Adipose tissue (tissue), 3 donors: ENCODE data around the gene MRGPRD. TPM values are rescaled to one million over a fixed set of nuclear protein-coding genes. Genes with fewer than 3 reads are reported as not detected.

ENCODE experiments used
- H3K27ac ChIP-seq: one replicate; pipeline ENCODE4 v1.5.1; 2013; ENCODE audit warnings: low read depth, low read length
- WGBS, 3 donors: extraction: QIAGEN DNeasy Blood & Tissue Kit; methylation state at CpG; one replicate each; pipeline ENCODE4 v1.1.7; 2013; 5-methylcytosine and 5-hydroxymethylcytosine counted together
- polyA plus RNA-seq, 3 donors: library from polyadenylated mRNA; stranded (reverse); fragments of 200-250 nt; gene quantifications; one replicate each; pipeline ENCODE4 v1.2.3, GENCODE V29; 2013
- donor health status: healthy with polysubstance abuse.
- donor health status: Bipolar disorder and iron deficiency.
- donor health status: healthy.

MRGPRD gene
- polyA plus RNA-seq, 3 donors: 0.07 TPM; not detected in 2

DNA sequence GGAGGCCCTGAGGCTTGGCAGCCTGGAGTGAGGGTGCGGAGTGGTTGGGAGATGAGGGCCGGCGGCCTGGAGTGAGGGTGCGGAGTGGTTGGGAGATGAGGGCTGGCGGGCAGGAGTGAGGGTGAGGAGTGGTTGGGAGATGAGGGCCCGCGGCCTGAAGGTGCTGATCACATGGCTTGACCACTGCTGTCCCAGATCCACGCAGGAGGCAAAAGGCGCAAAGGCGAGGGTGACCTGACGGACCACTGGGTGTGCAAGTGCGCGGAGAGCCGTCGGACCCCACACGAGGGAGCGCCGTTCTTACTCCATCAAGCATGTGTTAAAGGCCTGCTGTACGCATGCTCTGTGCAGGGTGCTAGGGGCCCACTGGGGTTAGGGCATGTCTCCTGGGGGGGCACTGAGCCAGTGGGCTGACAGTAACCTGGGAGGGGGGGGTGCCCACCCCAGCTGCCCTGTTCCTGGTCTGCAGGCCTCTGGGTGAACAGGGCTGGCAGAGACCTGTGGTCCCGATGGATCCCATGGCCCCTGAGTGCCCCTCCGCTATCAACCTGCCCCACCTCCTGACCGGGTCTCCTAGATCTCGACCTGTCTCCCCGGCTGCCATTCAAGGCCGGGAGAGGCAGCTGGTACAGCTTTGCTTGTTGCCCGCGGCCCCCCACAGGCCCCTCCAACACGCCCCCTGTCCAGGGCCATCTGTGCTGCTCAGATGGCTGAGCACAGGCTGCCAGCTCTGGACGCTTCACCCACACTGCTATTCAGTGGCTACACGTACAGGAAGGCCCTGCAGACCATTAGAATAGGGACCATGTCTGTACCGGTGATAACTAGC is 21.1 kb downstream of the MRGPRD start:
- WGBS, 3 donors: 84 to 94% (median 91%) methylated on average over 31 of the region's 31 CpGs
- H3K27ac ChIP-seq: no peak overlapping the region

DNA sequence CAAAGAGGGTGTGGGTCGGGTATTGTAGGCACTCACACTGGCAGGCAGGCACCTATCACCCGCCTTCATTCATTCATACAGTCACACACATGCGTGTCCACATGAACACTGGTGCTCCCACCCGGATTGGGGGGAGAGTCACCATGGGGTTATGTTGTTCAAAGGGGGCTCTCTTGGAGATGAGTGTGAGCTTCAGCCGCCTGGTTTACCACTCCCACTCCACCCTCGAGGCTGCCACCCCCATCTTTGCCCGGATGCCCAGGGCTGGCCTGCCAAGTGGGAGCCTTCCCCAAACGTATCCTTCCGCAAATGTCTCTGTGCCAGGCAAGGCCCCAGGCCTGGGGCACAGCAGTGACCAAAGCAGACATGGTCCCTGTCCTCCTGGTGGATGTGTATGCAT is 22.6 kb downstream of the MRGPRD start:
- 90 to 95% (median 90%) methylated on average over 9 of the region's 9 CpGs for WGBS, 3 donors
- no peak overlapping the region for H3K27ac ChIP-seq

DNA sequence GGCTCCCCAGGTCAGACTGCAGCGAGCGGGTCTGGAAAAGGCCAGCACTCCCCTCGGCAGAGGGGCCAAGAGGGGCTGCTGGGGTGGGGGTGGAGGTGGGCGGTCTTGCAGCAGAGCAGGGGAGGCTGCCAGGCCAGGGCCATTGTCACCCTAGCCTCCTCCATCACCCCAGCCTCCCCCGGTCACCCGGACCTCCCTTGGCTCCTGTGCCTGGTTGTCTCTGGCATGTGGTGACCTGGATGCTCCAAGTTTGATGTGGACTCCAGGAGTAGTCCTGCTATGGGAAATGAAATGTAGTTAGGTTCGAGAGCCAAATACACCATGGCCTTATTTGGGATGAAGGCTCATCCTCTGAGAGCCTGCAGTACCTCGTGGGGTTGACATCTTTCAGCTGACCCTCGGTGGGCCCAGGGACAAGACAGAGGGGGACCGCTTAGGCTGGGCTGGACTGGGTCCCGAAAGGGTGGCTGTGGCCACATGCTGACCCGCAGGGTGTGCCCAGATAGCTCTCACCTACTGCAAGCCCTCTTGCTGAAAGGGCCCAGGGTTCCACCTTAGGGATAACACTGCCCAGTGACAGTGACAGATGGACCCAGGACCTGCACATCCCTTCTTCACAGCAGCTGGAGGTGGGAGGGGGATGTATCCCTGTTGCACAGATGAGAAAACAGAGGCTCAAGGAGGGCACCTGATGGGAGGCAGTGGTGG is 24.1 kb downstream of the MRGPRD start:
- no peak overlapping the region for H3K27ac ChIP-seq
- WGBS, 3 donors: 75 to 81% (median 78%) methylated on average over 12 of the region's 12 CpGs

DNA sequence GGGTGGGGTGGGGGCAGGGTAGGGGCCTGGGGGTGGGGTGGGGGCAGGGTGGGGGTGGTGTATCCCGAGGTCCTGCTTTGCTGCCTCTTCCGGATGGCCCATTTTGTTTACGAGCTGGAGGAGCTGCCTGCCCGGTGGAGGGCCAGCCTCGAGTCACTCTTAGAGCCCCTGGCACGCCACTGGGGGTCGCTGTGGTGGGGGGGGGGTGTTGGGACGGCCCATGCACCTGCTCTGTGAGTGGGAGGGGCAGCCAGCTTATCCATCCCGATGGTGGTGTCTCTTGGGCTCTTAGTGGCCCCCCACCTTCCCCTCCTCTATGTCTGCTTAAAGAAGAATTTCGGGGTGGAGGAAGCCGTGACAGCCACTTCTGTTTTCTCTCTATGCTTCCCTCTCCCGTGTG is 24.6 kb downstream of the MRGPRD start:
- H3K27ac ChIP-seq: no peak overlapping the region
- WGBS, 3 donors: 12 to 18% (median 16%) methylated on average over 10 to 12 of the region's 12 CpGs

DNA sequence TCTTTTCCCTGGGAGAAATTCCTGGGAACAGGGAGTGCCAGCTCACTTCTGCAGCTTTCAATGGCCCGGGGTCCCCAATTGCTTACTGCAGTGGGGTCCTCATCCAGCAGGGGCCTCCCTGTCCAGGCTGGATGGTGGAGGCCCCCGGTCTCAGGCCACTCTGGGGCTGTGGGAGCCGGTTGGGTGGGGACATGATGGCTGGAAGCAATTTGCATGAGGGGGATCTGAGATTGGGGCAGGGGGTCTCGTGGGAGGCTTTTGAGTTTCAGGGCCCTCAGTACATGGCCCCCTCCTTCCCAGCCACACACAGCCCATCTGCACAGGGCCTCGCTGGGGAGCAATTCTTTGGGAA is 25.2 kb downstream of the MRGPRD start:
- 14 to 26% (median 16%) methylated on average over 5 of the region's 5 CpGs for WGBS, 3 donors
- H3K27ac ChIP-seq: no peak overlapping the region

DNA sequence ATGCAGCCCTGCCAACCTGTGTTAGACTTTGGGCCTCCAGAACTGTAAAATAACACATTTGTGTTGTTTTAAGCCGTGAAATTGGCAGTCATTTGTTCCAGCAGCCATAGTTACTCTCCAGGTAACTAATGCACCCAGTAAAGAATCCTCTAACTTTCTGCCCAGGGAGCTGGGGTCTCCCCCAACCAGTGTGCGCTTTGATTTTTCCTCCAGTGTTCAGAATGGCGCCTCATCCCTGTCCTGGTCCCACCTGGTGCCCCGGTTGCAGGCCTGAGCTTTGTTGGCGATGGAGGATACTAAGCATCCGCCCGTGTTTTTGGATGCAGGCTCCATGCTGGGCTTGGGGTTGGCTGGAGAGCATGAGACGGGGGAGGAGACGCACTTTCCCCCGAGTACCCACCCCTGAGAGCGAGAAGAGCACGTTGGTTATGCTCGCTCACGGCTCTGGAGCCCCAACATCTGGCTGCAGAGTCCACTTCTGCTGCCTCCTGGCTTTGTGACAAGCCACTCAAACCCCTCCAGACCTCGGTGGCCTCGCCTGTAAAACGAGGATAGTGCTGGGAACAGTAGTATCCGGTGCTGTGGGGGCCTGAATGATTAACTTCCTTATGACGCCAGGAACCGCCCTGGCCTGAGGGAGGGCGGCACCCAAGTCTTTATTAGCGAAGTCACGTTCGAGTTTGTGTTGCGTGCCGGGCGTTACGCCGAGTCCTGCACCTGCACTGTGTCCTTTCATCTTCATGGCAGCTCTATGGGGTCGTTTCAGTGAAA is 25.8 kb downstream of the MRGPRD start:
- no peak overlapping the region for H3K27ac ChIP-seq
- WGBS, 3 donors: 26 to 37% (median 26%) methylated on average over 30 of the region's 30 CpGs

DNA sequence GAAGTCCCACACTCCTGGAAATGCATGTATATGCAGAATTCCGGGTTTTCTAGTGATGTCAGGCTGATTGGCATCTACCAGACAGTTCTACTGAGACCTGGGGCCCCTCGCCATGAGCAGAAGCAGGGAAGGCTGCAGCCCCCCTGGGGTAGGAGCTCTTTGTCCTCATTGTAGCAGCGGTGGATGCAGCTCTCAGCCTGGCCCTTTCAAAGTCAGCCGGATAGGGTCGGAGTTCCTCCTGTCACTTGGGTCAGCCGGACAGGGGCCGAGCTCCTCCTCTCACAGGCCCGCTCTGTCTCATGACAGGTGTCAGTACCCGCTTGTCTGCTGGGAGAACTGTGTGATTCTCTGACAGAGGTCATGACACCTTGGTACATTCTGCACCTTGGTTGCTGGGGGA is 30.0 kb downstream of the MRGPRD start:
- WGBS, 3 donors: 72 to 90% (median 84%) methylated on average over 9 of the region's 9 CpGs
- no peak overlapping the region for H3K27ac ChIP-seq

DNA sequence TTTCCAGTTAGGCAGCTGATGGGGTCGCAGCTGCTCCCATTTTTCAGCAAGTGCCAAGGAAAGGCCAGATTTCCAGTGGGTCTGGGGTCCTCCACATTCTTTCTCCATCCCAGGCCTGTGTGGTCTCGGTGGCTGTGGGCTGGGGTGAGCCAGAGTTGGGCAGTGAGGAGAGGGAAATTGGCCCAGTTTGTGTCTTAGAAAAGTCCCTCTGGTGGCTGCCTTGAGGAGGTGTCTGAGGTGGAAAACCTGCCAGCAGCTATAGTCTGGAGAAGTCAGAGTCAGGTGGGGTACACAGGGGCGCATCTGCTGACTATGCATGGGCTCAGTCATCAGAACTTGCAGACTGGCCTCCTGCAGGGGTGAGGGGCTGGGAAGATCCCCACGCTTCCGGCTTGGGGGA is 30.5 kb downstream of the MRGPRD start:
- H3K27ac ChIP-seq: no peak overlapping the region

DNA sequence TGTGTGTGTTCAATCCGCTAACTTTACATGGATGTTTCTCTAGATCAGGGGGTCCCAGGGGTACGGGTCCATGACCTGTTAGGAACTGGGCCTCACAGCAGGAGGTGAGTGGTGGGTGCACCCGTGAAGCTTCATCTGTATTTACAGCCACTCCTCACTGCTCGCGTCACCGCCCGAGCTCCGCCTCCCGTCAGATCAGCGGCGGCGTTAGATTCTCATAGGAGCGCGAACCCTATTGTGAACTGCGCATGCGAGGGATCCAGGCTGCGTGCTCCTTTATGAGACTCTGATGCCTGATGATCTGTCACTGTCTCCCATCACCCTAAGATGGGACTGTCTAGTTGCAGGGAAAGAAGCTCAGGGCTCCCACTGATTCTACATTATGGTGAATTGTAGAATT is 31.9 kb downstream of the MRGPRD start:
- WGBS, 3 donors: 92 to 95% (median 93%) methylated on average over 17 of the region's 17 CpGs
- H3K27ac ChIP-seq: no peak overlapping the region

More for the DNA sequence above, 30.5 kb downstream of the MRGPRD start:
- WGBS, 3 donors: 73 to 86% (median 84%) methylated on average over 5 of the region's 5 CpGs

DNA sequence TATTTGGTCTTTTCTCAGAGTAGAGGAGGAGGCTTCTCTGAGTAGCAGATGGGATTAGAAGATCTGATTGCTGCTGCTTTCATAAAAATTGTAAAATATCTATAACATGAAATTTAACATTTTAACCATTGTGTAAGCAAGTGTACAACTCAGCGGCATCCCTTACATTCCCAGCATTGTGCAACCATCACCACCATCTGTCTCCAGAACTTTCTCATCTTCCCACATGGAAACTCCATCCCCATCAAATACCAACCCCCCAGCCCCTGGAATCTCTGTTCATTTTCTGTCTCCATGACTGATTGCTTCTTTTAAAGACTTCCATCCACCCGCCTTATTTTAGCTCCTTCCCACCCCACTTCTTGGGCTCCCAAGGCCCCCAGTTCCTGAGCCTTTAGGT is 32.3 kb downstream of the MRGPRD start:
- WGBS, 3 donors: 44 to 72% (median 64%) methylated on average over 2 of the region's 2 CpGs
- no peak overlapping the region for H3K27ac ChIP-seq

DNA sequence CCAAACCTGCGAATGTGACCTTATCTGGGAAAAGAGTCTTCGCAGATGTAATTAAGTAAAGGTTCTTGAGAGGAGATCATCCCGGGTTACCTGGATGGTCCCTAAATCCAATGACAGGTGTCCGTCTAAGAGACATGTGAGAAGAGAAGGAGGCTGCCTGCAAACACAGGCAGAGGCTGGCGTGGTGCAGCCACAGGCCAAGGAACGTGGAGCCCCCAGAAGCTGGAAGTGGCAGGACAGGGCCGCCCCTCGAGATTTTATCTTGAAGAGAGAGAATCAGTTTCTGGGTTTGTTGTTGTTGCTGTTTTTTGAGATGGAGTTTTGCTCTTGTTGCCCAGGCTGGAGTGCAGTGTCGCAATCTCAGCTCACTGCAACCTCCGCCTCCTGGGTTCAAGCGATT is 33.6 kb downstream of the MRGPRD start:
- H3K27ac ChIP-seq: no peak overlapping the region

DNA sequence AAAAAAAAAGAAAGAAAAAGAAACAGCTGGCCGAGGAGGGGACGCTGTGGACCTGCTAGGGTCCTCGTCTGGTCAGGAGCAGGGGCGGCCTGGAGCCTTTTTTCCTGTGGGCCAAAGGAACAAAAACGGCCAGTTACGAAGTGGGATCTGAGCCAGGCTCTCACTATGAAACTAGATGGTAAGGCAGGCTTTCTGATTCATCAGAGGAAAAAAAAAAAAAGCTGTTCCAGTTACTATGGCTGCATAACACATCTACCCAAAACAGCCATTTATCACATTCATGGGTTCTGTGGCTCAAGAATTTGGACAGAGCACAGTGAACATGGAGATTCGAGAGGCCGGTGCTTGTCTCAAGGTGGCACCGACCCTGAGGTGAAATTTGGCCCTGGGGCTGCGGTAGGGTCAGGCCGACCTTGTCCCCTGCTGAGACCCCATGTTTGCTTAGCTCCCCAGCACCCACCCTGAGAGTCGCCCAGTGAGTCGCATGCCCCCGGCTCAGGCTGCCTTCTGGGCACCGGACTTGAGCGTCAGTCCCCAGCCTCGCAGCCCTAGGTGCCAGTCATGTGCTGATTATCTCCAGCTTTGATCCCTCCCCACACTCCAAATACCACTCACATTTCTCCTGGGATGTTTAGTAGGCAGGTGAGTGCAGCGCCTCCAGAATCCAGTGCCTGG is 34.2 kb downstream of the MRGPRD start:
- WGBS, 3 donors: 34 to 68% (median 58%) methylated on average over 18 of the region's 18 CpGs
- no peak overlapping the region for H3K27ac ChIP-seq

More for the DNA sequence above, 33.6 kb downstream of the MRGPRD start:
- 71 to 79% (median 74%) methylated on average over 10 to 11 of the region's 11 CpGs for WGBS, 3 donors

DNA sequence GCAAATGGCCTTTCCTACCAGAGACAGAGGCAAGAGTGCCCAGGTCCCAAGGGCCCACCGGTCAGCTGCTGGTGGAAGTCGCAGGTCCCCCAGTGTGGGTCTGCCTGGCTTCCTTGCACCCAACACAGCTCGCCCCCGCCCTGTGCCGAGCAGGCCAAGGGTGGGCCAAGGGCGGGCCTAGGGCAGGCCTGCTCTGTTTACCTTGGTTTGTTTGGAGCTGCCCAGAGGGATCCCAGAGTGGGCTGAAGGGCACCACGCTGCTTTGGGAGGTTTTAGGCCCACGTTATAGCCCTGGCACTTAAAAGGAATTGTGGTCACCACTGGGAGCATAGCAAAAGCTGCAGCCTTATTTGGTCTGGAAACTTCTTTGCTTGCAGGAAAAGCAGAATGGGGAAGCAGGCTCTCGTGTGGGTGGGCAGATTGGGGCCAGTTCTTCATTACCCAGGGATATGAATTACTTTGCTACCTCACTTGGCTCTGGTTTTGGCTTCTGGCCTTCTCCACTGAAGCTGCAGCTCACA is 38.0 kb downstream of the MRGPRD start:
- no peak overlapping the region for H3K27ac ChIP-seq

DNA sequence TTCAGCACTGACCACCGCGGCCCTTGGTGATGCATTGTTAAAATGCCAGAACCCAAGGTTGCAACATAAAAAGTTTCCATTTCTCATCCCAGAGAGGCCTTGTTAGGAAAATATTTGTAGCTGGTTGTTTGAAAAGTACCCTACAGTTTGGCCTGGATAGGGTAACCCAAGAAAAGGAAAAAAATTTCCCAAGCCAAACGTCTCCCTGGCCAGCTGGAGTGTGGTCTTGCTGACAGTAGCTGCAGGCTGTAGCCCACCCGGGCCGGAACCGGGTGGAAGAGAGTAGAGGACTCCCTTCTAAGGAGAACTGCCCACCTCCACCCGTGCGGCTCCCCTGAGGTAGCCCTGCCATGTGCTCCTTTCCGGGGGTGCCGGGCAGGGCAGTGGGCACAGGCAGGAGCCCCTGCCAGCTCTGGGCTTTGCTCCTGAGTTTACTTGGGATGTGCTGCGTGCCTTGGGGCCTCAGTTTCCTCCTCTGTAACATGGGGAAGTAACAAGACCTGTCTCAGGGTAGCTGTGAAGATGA is 38.6 kb downstream of the MRGPRD start:
- 72 to 79% (median 78%) methylated on average over 11 of the region's 11 CpGs for WGBS, 3 donors
- H3K27ac ChIP-seq: no peak overlapping the region

More for the DNA sequence above, 38.0 kb downstream of the MRGPRD start:
- WGBS, 3 donors: 56 to 75% (median 57%) methylated on average over 9 of the region's 9 CpGs

DNA sequence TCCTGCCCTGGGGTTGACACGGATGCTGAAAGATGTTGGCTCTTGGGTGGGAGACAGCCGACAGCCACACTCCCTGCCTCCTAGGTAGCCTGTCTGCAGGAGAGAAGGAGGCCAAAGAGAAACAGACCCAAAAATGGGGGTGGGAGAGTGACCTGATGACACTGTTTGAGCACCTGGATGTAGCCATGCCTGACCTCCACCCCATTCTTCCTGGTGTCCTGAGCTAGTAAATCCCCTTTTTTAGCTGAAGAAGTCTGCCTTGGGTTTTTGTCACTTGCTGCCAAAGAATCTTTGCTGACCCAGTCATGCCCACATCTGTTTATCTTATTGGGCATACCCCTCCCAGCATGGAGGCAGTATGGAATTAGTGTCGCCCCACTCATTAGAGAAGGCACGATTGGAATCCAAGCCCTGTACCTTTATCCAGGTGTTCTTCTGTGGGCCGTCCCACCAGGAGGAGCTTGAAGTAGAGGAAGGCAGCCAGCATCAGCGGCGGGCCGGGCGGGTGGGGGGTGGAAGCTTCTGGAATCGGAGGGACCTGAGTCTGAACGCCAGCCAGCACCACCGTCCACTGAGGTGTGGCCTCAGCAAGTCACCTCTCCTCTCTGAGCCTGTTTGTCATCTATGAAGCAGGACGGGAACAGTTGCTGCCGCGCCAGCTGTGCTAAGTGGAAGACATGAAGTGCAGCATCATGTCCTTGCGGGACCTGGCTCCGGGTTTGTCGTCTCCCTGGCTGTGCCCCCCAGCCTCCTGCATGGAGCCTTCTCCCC is 39.3 kb downstream of the MRGPRD start:
- WGBS, 3 donors: 83 to 88% (median 84%) methylated on average over 18 of the region's 18 CpGs
- H3K27ac ChIP-seq: no peak overlapping the region

DNA sequence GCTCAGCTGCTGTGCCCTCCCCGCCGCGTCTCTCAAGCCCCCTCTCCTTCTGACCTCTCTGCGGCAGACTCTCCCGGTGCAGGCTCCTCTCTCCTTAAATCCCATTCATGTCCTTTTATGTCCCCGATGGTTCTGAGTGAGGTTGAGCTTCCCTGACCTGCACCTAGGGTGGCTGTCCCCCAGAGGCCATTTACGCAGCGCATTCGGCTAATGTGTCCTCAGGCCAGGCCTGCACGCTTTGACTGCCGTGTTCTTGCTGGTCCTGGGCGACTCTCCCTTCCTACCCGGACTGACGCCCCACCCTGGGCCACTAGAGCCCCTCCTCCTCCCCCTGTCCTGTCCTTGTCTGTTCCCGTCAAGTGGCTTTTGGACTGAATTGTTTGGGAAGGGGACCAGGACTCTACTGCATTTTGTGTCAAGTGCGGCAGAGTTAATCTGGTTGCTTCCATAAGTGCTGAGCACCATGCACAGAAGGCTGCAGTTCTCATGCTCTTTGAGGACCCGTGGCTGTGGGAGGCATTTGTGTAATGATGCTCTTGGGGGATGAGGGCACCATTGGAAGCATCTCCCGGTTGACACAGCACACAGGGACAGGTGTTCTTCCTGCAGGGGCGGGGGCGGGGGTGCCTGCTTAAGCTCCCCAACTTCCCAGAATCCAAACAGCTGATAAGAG is 40.0 kb downstream of the MRGPRD start:
- H3K27ac ChIP-seq: no peak overlapping the region
- WGBS, 3 donors: 89 to 93% (median 90%) methylated on average over 20 of the region's 20 CpGs
